ENCODE data around the gene SHANK2.
"Not testable (repeated sequence)": the region's sequence is repeated elsewhere in the genome, so short reads cannot be mapped to it uniquely, and the experiment has no call there.

SHANK2 gene

GRCh38 chr11:71245601-71246391 lies 6.6 kb downstream of the SHANK2 start:
- no peak for DNase-seq (ENCODE audit: low read depth)

- peak; percentile 54 for DNase-seq (ENCODE audit: low read depth)
Observed at GRCh38 chr11:71244116-71244810, 8.1 kb downstream of the SHANK2 start.

- no peak for DNase-seq (ENCODE audit: low read depth)
Observed at GRCh38 chr11:71242391-71242790, 10.0 kb downstream of the SHANK2 start.

- DNase-seq (ENCODE audit: low read depth): no peak
Observed at GRCh38 chr11:71241721-71242259, 10.6 kb downstream of the SHANK2 start.

- DNase-seq (ENCODE audit: low read depth): peak; percentile 95
Observed at GRCh38 chr11:71240865-71241691, 11.3 kb downstream of the SHANK2 start.

- no peak for DNase-seq (ENCODE audit: low read depth)
Observed at GRCh38 chr11:71240061-71240690, 12.2 kb downstream of the SHANK2 start.

- no peak for DNase-seq (ENCODE audit: low read depth)
Observed at GRCh38 chr11:71239581-71239980, 12.8 kb downstream of the SHANK2 start.

- DNase-seq (ENCODE audit: low read depth): no peak
Observed at GRCh38 chr11:71238941-71239340, 13.4 kb downstream of the SHANK2 start.

- no peak for DNase-seq (ENCODE audit: low read depth)
Observed at GRCh38 chr11:71238285-71238875, 14.0 kb downstream of the SHANK2 start.

- DNase-seq (ENCODE audit: low read depth): no peak
Observed at GRCh38 chr11:71237853-71238252, 14.5 kb downstream of the SHANK2 start.

GRCh38 chr11:71236836-71237475 lies 15.4 kb downstream of the SHANK2 start:
- DNase-seq (ENCODE audit: low read depth): no peak

- no peak for DNase-seq (ENCODE audit: low read depth)
Observed at GRCh38 chr11:71235719-71236118, 16.7 kb downstream of the SHANK2 start.

- DNase-seq (ENCODE audit: low read depth): not testable (repeated sequence)
Observed at GRCh38 chr11:71233896-71234852, 18.2 kb downstream of the SHANK2 start.

GRCh38 chr11:71232364-71232763 lies 20.0 kb downstream of the SHANK2 start:
- no peak for DNase-seq (ENCODE audit: low read depth)

GRCh38 chr11:71228961-71229360 lies 23.4 kb downstream of the SHANK2 start:
- no peak for DNase-seq (ENCODE audit: low read depth)

GRCh38 chr11:71227058-71227659 lies 25.2 kb downstream of the SHANK2 start:
- DNase-seq (ENCODE audit: low read depth): no peak

- no peak for DNase-seq (ENCODE audit: low read depth)
Observed at GRCh38 chr11:71223671-71224660, 28.4 kb downstream of the SHANK2 start.

- no peak for DNase-seq (ENCODE audit: low read depth)
Observed at GRCh38 chr11:71223081-71223405, 29.3 kb downstream of the SHANK2 start.
